Endothelial cell (in vitro differentiated cells): ENCODE data around the gene PUS10. TPM values are rescaled to one million over a fixed set of nuclear protein-coding genes. Genes with fewer than 3 reads are reported as not detected.

Source experiments
- DNase-seq: peaks from one replicate; pipeline ENCODE4 v3.0.0; 2021; ENCODE audit warnings: low spot score
- H3K27ac Mint-ChIP-seq: one replicate; pipeline ENCODE4 v1.8.0; 2021; ENCODE audit warnings: mixed read lengths, inconsistent platforms; ENCODE audit not compliant: unreplicated experiment
- H3K27me3 Mint-ChIP-seq: one replicate; pipeline ENCODE4 v1.8.0; 2021; ENCODE audit warnings: mild to moderate bottlenecking, moderate library complexity, mixed read lengths, inconsistent platforms; ENCODE audit not compliant: unreplicated experiment
- H3K36me3 Mint-ChIP-seq: one replicate; pipeline ENCODE4 v1.8.0; 2021; ENCODE audit warnings: mild to moderate bottlenecking, low read depth, mixed read lengths, inconsistent platforms; ENCODE audit not compliant: unreplicated experiment
- H3K4me1 Mint-ChIP-seq: one replicate; pipeline ENCODE4 v1.8.0; 2021; ENCODE audit warnings: mild to moderate bottlenecking, mixed read lengths, inconsistent platforms; ENCODE audit not compliant: unreplicated experiment
- H3K4me3 Mint-ChIP-seq: one replicate; pipeline ENCODE4 v1.8.0; 2021; ENCODE audit warnings: mild to moderate bottlenecking, mixed read lengths, inconsistent platforms; ENCODE audit not compliant: unreplicated experiment
- H3K9me3 Mint-ChIP-seq: one replicate; pipeline ENCODE4 v1.8.0; 2021; ENCODE audit warnings: mixed read lengths, inconsistent platforms; ENCODE audit not compliant: unreplicated experiment
- total RNA-seq: library from RNA; stranded (reverse); fragmentation: NEBNext Ultra II Directional; extraction: Animal tissue kit (Norgen Biotek cat#: 25700); gene quantifications from one replicate; pipeline ENCODE4 v1.2.1, GENCODE V29; 2021; ENCODE audit not compliant: unreplicated experiment
- TF ChIP-seq, protein P1 (sequence below): fragments of 200-600 bp; sonication (generic); IDR thresholded peaks from one replicate; pipeline ENCODE4 v1.5.0; 2021; ENCODE audit warnings: antibody characterized with exemption; ENCODE audit not compliant: unreplicated experiment

PUS10 gene
- total RNA-seq, 1 donor from 2014 or later: 8.5 TPM

DNA sequence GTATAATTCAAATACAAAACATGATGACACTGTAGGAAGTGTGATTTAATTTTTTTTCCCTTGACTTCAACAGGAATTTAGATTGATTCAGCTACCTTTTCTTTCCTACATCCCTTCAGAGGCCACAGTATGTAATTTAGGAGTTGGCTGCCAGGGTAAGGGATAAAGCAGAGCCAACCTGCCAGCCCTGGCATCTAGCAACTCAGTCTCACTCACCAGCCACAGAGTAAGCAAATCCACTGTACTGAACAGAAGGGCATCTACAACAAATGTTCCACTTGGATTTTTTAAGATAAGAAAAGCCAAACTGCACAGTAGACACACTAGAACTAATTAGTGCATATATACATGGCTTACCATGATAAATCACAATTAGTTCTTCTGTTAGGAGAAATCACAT, 54.9 kb downstream of the PUS10 start:
- no peak for DNase-seq
- Mint-ChIP-seq H3K27ac (no peak overlapping the region), H3K27me3 (no peaks in the 10 kb centered on the region), H3K4me3 (no peak overlapping the region), H3K9me3 (no peaks in the 10 kb centered on the region), H3K4me1 (peaks cover 8% of the 10 kb centered on the region), H3K36me3 (no peaks in the 10 kb centered on the region)
- TF ChIP-seq, protein P1, sequence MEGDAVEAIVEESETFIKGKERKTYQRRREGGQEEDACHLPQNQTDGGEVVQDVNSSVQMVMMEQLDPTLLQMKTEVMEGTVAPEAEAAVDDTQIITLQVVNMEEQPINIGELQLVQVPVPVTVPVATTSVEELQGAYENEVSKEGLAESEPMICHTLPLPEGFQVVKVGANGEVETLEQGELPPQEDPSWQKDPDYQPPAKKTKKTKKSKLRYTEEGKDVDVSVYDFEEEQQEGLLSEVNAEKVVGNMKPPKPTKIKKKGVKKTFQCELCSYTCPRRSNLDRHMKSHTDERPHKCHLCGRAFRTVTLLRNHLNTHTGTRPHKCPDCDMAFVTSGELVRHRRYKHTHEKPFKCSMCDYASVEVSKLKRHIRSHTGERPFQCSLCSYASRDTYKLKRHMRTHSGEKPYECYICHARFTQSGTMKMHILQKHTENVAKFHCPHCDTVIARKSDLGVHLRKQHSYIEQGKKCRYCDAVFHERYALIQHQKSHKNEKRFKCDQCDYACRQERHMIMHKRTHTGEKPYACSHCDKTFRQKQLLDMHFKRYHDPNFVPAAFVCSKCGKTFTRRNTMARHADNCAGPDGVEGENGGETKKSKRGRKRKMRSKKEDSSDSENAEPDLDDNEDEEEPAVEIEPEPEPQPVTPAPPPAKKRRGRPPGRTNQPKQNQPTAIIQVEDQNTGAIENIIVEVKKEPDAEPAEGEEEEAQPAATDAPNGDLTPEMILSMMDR: no peak

DNA sequence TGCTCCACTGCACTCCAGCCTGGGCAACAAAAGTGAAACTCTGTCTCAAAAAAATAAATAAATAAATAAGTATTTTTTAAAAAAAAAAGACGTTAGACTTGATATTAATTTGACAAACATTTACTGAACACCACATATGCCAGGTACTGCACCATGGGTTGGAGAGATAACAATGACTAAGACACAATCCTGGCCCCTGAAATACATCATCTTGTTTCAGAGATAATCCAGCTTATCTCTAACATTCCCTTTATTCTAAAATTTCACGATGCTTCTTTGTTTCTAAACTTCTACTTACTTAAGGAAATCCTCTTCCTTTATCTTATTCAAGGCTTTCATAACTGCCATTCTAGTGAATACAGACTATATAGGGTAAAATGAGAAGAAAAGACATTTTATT, 55.5 kb downstream of the PUS10 start:
- TF ChIP-seq, protein P1: no peak
- H3K4me3 Mint-ChIP-seq: no peak overlapping the region
- H3K36me3 Mint-ChIP-seq: no peaks in the 10 kb centered on the region
- no peaks in the 10 kb centered on the region for H3K27me3 Mint-ChIP-seq
- H3K27ac Mint-ChIP-seq: no peak overlapping the region
- H3K4me1 Mint-ChIP-seq: peaks cover 8% of the 10 kb centered on the region
- no peak for DNase-seq
- no peaks in the 10 kb centered on the region for H3K9me3 Mint-ChIP-seq

GRCh38 chr2:60961457-60961856, 56.6 kb downstream of the PUS10 start:
- H3K27ac Mint-ChIP-seq: no peak overlapping the region
- no peaks in the 10 kb centered on the region for H3K36me3 Mint-ChIP-seq
- DNase-seq: no peak
- no peak overlapping the region for H3K4me3 Mint-ChIP-seq
- H3K4me1 Mint-ChIP-seq: peaks cover 8% of the 10 kb centered on the region
- no peaks in the 10 kb centered on the region for H3K9me3 Mint-ChIP-seq
- TF ChIP-seq, protein P1: no peak
- H3K27me3 Mint-ChIP-seq: no peaks in the 10 kb centered on the region

DNA sequence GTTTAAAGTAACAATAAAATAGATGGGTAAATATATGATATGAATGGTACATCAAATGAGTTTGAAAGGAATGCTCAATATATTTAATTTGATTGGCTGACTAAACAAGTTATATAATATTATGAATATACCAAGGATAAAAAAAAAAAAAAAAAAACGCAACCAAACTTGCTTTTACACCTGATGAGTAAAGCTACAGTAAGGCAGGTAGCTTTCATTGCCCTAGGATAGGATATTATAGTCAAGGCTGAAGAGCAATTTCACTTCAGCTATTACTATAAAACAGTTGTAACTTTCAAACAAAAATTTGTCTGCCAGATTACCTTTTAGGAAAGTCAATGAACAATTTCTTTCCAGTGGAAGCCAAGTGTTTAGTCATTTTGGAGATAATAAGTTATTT, 57.3 kb downstream of the PUS10 start:
- H3K27me3 Mint-ChIP-seq: no peaks in the 10 kb centered on the region
- H3K9me3 Mint-ChIP-seq: no peaks in the 10 kb centered on the region
- H3K36me3 Mint-ChIP-seq: no peaks in the 10 kb centered on the region
- no peak for DNase-seq
- no peak overlapping the region for H3K4me3 Mint-ChIP-seq
- TF ChIP-seq, protein P1: no peak
- H3K27ac Mint-ChIP-seq: no peak overlapping the region
- peaks cover 8% of the 10 kb centered on the region for H3K4me1 Mint-ChIP-seq

DNA sequence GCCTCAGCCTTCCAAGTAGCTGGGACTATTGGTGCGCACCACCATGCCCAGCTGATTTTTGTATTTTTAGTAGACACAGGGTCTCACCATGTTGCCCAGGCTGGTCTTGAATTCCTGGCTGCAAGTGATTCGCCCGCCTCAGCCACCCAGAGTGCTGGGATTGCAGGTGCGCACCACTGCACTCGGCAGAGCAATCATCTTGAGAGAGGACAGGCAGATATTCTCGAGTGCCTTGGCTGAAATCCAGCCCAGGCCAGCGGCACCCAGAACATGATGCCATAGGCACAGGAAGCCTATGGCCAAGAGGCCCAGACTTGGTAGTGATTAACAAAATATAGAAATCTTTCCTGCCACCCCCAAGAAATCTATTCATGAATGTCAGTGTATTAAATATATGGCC, 58.6 kb downstream of the PUS10 start:
- Mint-ChIP-seq H3K27me3 (no peaks in the 10 kb centered on the region), H3K4me1 (peaks cover 4% of the 10 kb centered on the region), H3K9me3 (no peaks in the 10 kb centered on the region), H3K36me3 (no peaks in the 10 kb centered on the region), H3K27ac (no peak overlapping the region), H3K4me3 (no peak overlapping the region)
- TF ChIP-seq, protein P1: no peak
- no peak for DNase-seq
